Measurements from ENCODE around the gene APOL2. TPM values are rescaled to one million over a fixed set of nuclear protein-coding genes. Genes with fewer than 3 reads are reported as not detected.
A peak's percentile ranks its signal among the peaks of the same experiment; 100 is the strongest.

Gene APOL2
- total and polyA plus RNA-seq, 4 donors = 29.5 to 46.3 (median 35.3) TPM

DNA sequence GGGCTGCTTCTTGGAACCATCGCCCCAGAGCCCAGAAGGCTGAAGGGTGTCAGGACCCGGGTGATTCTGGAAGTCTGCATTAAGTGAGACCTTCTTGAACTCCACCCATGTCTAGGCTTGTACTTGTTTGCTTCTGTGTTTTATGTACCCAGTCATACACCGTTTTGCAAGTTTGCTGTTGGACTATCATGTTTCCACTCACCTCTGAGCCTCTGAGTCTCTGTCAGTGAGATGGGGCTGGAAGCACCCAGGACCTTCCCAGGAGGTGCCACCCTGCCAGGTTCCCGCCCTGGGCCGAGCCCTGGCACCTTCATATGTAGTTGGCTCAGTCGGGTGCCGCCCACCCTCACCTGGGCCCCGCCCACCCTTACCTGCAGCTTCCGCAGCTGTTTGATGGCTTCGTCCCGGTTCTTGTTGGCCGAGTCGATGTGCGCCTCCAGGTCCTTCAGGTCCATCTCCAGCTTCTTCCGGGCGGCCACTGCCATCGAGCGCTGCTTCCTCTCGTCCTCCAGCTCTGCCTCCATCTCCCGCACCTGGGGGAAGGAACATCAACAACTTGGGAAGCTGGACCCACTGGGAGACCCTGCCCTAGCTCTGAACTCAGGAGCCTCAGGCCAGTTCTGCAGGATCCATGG, 48.7 kb upstream of the APOL2 start:
- no peak for ATAC-seq (ENCODE audit: insufficient read depth, low FRiP score)
- no peak overlapping the region for H3K27ac ChIP-seq (ENCODE audit: low read depth in 1 of 2, low read length in 1 of 2)
- WGBS, 2 donors = 86 to 93% methylated on average over 20 of the region's 20 CpGs

DNA sequence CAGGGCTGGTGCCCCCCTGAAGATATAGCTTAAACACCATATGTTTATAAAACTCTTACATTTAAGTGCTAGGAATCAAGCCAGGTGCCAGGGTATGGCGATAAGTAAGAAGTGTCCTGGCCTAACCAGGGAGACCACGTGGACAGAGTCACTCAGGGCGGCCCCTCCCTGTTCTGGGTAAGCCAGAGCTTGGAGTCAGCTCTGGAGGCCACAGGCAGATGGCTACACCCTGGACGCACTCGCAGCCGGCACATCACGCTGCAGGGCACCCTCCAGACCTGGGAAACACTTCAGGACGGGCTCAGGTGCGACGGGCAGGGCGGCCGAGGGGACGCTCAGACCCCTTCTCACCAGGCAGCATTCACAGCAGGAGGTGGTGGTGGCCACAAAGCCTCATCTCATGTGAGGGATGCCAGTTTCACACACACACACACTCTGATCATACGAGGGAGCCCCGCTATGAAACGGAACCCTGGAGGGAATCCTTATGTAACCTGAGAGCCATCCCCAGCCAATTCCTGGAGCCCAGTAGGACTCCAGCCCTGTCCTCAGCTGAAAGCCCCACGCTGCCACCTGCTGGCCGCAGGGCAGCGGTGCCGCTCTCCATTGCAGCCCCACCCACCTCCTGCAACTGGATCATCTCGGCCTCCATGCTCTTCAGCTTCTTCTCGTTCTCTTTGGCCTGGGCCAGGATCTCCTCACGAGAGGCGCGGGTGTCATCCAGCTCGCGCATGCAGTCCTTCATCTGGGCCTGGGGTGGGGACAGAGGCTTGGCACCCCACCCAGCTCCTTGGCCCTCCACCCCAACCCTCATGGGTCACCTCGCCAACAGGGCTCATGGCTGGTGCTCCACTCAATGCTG, 47.0 kb upstream of the APOL2 start:
- DNase-seq = peak; percentile 72
- Histone ChIP-seq H3K36me3 (ENCODE audit: control insufficient read depth in 4 of 4, insufficient read depth in 4 of 4, low read length in 4 of 4) (peaks cover 37 to 75% (median 57%) of the 10 kb centered on the region in 4 donors), H3K4me3 (no peak overlapping the region), H3K27me3 (ENCODE audit: control insufficient read depth in 3 of 3, insufficient read depth in 3 of 3, low read length in 2 of 3) (no peaks in the 10 kb centered on the region), H3K9me3 (ENCODE audit: control insufficient read depth in 4 of 4, insufficient read depth in 3 of 4, low read length in 3 of 4) (no peaks in the 10 kb centered on the region), H3K4me1 (ENCODE audit: control insufficient read depth in 5 of 5, insufficient read depth in 5 of 5, low read length in 5 of 5) (no peaks in the 10 kb centered on the region), H3K9ac (ENCODE audit: insufficient read depth in 1 of 2, low read length in 2 of 2) (no peak overlapping the region), H3K27ac (ENCODE audit: low read depth in 1 of 2, low read length in 1 of 2) (peak overlapping the region in 1 of 2 donors; percentile 18)
- TF ChIP-seq, protein P1, sequence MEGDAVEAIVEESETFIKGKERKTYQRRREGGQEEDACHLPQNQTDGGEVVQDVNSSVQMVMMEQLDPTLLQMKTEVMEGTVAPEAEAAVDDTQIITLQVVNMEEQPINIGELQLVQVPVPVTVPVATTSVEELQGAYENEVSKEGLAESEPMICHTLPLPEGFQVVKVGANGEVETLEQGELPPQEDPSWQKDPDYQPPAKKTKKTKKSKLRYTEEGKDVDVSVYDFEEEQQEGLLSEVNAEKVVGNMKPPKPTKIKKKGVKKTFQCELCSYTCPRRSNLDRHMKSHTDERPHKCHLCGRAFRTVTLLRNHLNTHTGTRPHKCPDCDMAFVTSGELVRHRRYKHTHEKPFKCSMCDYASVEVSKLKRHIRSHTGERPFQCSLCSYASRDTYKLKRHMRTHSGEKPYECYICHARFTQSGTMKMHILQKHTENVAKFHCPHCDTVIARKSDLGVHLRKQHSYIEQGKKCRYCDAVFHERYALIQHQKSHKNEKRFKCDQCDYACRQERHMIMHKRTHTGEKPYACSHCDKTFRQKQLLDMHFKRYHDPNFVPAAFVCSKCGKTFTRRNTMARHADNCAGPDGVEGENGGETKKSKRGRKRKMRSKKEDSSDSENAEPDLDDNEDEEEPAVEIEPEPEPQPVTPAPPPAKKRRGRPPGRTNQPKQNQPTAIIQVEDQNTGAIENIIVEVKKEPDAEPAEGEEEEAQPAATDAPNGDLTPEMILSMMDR (IDR thresholded peaks at IDR 0.05; ENCODE audit: control extremely low read depth, extremely low read depth) = peak; percentile 45
- peak; percentile 32 for ATAC-seq (ENCODE audit: insufficient read depth, low FRiP score)
- WGBS, 2 donors = 67 to 76% methylated on average over 28 of the region's 28 CpGs

More for the DNA sequence above, 48.7 kb upstream of the APOL2 start:
- no peak for DNase-seq
- Histone ChIP-seq H3K4me1 (ENCODE audit: control insufficient read depth in 5 of 5, insufficient read depth in 5 of 5, low read length in 5 of 5) (no peaks in the 10 kb centered on the region), H3K4me3 (no peak overlapping the region), H3K9ac (ENCODE audit: insufficient read depth in 1 of 2, low read length in 2 of 2) (no peak overlapping the region), H3K36me3 (ENCODE audit: control insufficient read depth in 4 of 4, insufficient read depth in 4 of 4, low read length in 4 of 4) (peaks cover 40 to 74% (median 60%) of the 10 kb centered on the region in 4 donors), H3K27me3 (ENCODE audit: control insufficient read depth in 3 of 3, insufficient read depth in 3 of 3, low read length in 2 of 3) (no peaks in the 10 kb centered on the region), H3K9me3 (ENCODE audit: control insufficient read depth in 4 of 4, insufficient read depth in 3 of 4, low read length in 3 of 4) (no peaks in the 10 kb centered on the region)
- TF ChIP-seq, protein P1 (IDR thresholded peaks at IDR 0.05; ENCODE audit: control extremely low read depth, extremely low read depth) = no peak

DNA sequence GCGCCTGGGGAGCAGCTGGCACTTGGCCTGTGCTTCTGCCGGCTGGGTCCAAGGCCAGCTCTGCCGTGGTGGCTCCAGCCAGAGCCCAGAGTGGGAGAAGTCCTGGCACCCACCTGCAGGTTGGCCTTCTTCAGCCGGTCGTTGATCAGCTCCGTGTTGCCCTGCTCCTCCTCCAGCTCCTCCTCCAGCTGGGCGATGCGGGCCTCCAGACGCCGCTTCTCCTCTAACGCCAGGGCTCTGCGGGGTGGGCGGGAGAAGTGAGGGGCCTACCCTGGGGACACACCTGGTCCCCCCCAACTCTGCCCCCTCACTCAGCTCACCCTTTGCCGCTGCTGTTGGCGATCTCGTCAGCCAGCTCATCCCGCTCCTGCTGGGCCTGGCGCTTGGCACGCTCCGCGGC, 46.2 kb upstream of the APOL2 start:
- Histone ChIP-seq H3K36me3 (ENCODE audit: control insufficient read depth in 4 of 4, insufficient read depth in 4 of 4, low read length in 4 of 4) (peaks cover 37 to 78% (median 59%) of the 10 kb centered on the region in 4 donors), H3K27ac (ENCODE audit: low read depth in 1 of 2, low read length in 1 of 2) (no peak overlapping the region)
- ATAC-seq (ENCODE audit: insufficient read depth, low FRiP score) = no peak

More for the DNA sequence above, 46.2 kb upstream of the APOL2 start:
- no peaks in the 10 kb centered on the region for H3K4me1 ChIP-seq (ENCODE audit: control insufficient read depth in 5 of 5, insufficient read depth in 5 of 5, low read length in 5 of 5)
- 92 to 95% methylated on average over 19 to 21 of the region's 21 CpGs for WGBS, 2 donors
- H3K9ac ChIP-seq (ENCODE audit: insufficient read depth in 1 of 2, low read length in 2 of 2) = no peak overlapping the region
- H3K9me3 ChIP-seq (ENCODE audit: control insufficient read depth in 4 of 4, insufficient read depth in 3 of 4, low read length in 3 of 4) = no peaks in the 10 kb centered on the region
- H3K27me3 ChIP-seq (ENCODE audit: control insufficient read depth in 3 of 3, insufficient read depth in 3 of 3, low read length in 2 of 3) = no peaks in the 10 kb centered on the region
- DNase-seq = no peak
- TF ChIP-seq, protein P1 (IDR thresholded peaks at IDR 0.05; ENCODE audit: control extremely low read depth, extremely low read depth) = no peak
- H3K4me3 ChIP-seq = no peak overlapping the region
